ENCODE results near the gene NCKAP5L.

DNA sequence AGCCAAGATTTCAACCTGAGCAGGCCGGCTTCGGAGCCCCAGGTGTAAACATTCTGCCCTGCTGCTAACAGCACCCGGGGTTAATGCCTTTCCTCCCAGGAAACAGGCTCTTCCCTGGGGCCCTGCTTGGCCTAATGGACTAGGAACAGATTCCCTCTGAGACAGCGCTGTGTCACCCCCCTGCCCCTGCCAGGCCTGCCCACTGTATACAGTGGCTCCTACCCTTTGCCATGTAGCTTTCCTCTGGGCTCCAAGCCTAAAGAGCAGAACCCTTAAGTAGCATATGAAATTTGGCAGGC lies 43.0 kb upstream of the NCKAP5L start:
- TF ChIP-seq POLR2AphosphoS5 (IDR thresholded peaks at IDR 0.05) = no peak
- no peak for TF ChIP-seq CTCF (IDR thresholded peaks at IDR 0.05 in 8 of 11, conservative IDR thresholded peaks at IDR 0.05 in 3 of 11)
- TF ChIP-seq POLR2A (IDR thresholded peaks at IDR 0.05) = no peak
